DND-41 (cell line): ENCODE results near the gene YPEL3.
A peak's percentile ranks its signal among the peaks of the same experiment; 100 is the strongest.

ENCODE experiments used
- ATAC-seq: fragments of 200-7000 bp; cut with Tn5 transposase; 3 replicates; pipeline ENCODE4 v1.9.1; 2021; ENCODE audit warnings: low read depth; ENCODE audit not compliant: insufficient read depth
- DNase-seq: peaks from one replicate; pipeline ENCODE4 v3.0.0-alpha.2; 2020
- H2AFZ ChIP-seq: 2 replicates; pipeline ENCODE4 v1.6.0; 2012; ENCODE audit warnings: low read depth, low read length
- H3K27ac ChIP-seq: 2 replicates; pipeline ENCODE4 v1.5.1; 2012; ENCODE audit warnings: low read length, inconsistent platforms
- H3K27me3 ChIP-seq: fragments of 200-600 bp; sonication (generic); 2 replicates; pipeline ENCODE4 v1.6.0; 2012; ENCODE audit warnings: low read length, mild to moderate bottlenecking, inconsistent platforms; ENCODE audit not compliant: insufficient read depth, poor library complexity
- H3K36me3 ChIP-seq: 2 replicates; pipeline ENCODE4 v1.5.1; 2012; ENCODE audit warnings: low read length, inconsistent platforms; ENCODE audit not compliant: insufficient read depth
- H3K4me1 ChIP-seq: 2 replicates; pipeline ENCODE4 v1.5.1; 2012; ENCODE audit warnings: mild to moderate bottlenecking, low read length; ENCODE audit not compliant: insufficient read depth
- H3K4me2 ChIP-seq: 2 replicates; pipeline ENCODE4 v1.6.0; 2012; ENCODE audit warnings: mild to moderate bottlenecking, moderate library complexity, low read length, inconsistent platforms; ENCODE audit not compliant: insufficient read depth
- H3K4me3 ChIP-seq, 2 experiments: fragments of 200-600 bp in 1 of 2; shearing (Covaris generic) in 1 of 2; 2 replicates each; pipeline ENCODE4 v1.5.1; 2012 to 2016; ENCODE audit warnings: inconsistent platforms in 2 of 2, low read length in 2 of 2, mild to moderate bottlenecking in 2 of 2, low read depth in 1 of 2, moderate library complexity in 1 of 2
- H3K79me2 ChIP-seq: 2 replicates; pipeline ENCODE4 v1.6.0; 2012; ENCODE audit warnings: low read length, inconsistent platforms; ENCODE audit not compliant: insufficient read depth
- H3K9ac ChIP-seq: 2 replicates; pipeline ENCODE4 v1.6.0; 2012; ENCODE audit warnings: low read depth, mild to moderate bottlenecking, inconsistent platforms, low read length, moderate library complexity
- H3K9me3 ChIP-seq: 2 replicates; pipeline ENCODE4 v1.5.1; 2012; ENCODE audit warnings: low read length, moderate library complexity, mild to moderate bottlenecking, inconsistent platforms; ENCODE audit not compliant: insufficient read depth, severe bottlenecking
- H4K20me1 ChIP-seq: 2 replicates; pipeline ENCODE4 v1.6.0; 2012; ENCODE audit warnings: low read length; ENCODE audit not compliant: insufficient read depth
- CTCF ChIP-seq: IDR thresholded peaks from 2 replicates; pipeline ENCODE4 v1.5.1; 2012; ENCODE audit warnings: borderline replicate concordance, low read length, moderate library complexity, mild to moderate bottlenecking; ENCODE audit not compliant: poor library complexity, severe bottlenecking; ENCODE audit errors: extremely low read depth
- EZH2 ChIP-seq: IDR thresholded peaks from 3 replicates; pipeline ENCODE4 v1.6.1; 2012; ENCODE audit warnings: borderline replicate concordance, low read depth, mild to moderate bottlenecking, moderate library complexity, low read length, inconsistent platforms; ENCODE audit not compliant: severe bottlenecking

Gene YPEL3

GRCh38 chr16:30051518-30051917, 44.5 kb downstream of the YPEL3 start:
- Histone ChIP-seq H3K4me3 (peak overlapping the region in 1 of 2 experiments; percentile 87; a peak in 2 of 4 replicates), H3K4me2 (peak overlapping the region; percentile 97), H2AFZ (no peak overlapping the region), H3K9me3 (no peaks in the 10 kb centered on the region), H3K9ac (peak overlapping the region; percentile 83), H3K79me2 (peaks cover 18% of the 10 kb centered on the region), H3K36me3 (no peaks in the 10 kb centered on the region; the same call in 1 of the 2 replicates), H3K27ac (peak overlapping the region; percentile 51), H4K20me1 (no peaks in the 10 kb centered on the region), H3K27me3 (no peaks in the 10 kb centered on the region), H3K4me1 (peaks cover 32% of the 10 kb centered on the region)
- no peak for ATAC-seq
- TF ChIP-seq EZH2, result no peak
- no peak for TF ChIP-seq CTCF
- no peak for DNase-seq

DNA sequence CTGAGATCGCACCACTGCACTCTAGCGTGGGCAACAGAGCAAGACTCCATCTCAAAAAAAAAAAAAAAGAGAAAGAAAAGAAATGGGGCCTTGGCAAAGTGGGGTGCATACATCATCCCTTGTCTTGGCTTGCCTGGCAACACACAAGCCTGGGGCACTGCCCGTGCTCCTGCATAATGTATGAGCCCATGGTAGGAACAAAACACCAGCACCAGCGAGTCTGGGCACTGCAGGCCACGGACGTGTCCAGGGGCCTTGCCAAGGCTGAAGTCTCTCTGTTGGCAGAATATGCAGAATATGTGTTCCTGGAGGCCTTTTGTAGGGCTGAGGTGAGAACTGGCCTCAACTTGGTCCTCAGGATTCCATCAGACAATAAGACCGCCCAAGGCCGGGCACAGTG, 46.1 kb downstream of the YPEL3 start:
- Histone ChIP-seq H3K36me3 (no peaks in the 10 kb centered on the region; the same call in 1 of the 2 replicates), H3K4me1 (peaks cover 27% of the 10 kb centered on the region), H3K79me2 (peaks cover 18% of the 10 kb centered on the region), H3K27ac (no peak overlapping the region), H3K9ac (no peak overlapping the region), H3K9me3 (no peaks in the 10 kb centered on the region), H3K27me3 (no peaks in the 10 kb centered on the region), H3K4me2 (no peak overlapping the region), H2AFZ (no peak overlapping the region), H3K4me3 (no peak overlapping the region), H4K20me1 (no peaks in the 10 kb centered on the region)
- TF ChIP-seq EZH2, result no peak
- TF ChIP-seq CTCF, result no peak
- ATAC-seq (no peak), DNase-seq (no peak)

DNA sequence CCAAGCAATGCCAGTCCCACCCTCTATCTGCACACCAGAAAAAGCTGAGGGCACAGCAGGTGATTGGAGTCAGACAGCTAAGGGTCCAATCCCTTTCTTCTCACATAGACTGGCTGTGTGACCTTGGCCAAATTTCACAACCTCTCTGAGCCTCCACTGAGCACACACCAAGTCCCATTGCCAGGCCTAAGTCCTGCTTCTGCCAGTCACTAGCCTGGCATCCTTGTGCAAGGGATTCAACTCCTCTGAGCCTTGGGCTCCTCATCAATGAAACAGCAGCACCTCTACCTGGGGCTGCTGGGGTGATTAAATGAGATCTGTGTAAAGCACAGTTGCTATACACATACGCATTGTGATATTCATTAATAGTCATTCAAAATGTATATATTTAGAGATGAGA, 49.4 kb downstream of the YPEL3 start:
- ATAC-seq, result no peak
- Histone ChIP-seq H3K27me3 (no peaks in the 10 kb centered on the region), H3K36me3 (no peaks in the 10 kb centered on the region), H2AFZ (no peak overlapping the region), H4K20me1 (no peaks in the 10 kb centered on the region), H3K79me2 (peaks cover under 1% of the 10 kb centered on the region), H3K4me1 (peaks cover 2% of the 10 kb centered on the region), H3K9me3 (no peaks in the 10 kb centered on the region), H3K4me3 (no peak overlapping the region), H3K27ac (no peak overlapping the region), H3K9ac (no peak overlapping the region), H3K4me2 (no peak overlapping the region)
- TF ChIP-seq CTCF (no peak), EZH2 (no peak)
- DNase-seq, result no peak

DNA sequence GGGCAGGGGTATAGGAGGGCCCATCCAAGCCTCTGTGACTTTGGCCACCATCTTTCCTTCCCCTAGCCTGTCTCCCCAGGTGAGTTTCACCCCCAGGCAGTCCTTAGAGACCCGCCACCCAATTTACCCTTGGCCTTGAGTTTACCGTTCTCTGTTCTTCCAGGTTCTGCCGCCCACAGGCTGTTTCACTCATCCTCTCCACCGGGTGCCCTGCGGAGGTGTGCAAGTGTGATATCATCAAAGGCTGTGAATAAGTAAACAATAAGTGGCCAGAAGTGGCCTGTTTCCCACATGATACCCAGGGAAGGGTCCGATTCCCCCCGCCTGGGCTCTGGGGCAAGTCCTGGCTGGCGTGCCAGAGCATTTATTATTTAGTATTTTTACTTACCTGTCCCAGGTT, 49.8 kb downstream of the YPEL3 start:
- no peak overlapping the region for H3K9ac ChIP-seq
- no peak for TF ChIP-seq EZH2
- H3K4me3 ChIP-seq, result no peak overlapping the region
- no peaks in the 10 kb centered on the region for H3K9me3 ChIP-seq
- no peak overlapping the region for H3K27ac ChIP-seq
- ATAC-seq, result no peak
- H3K4me2 ChIP-seq, result no peak overlapping the region
- no peak overlapping the region for H2AFZ ChIP-seq
- no peaks in the 10 kb centered on the region for H3K4me1 ChIP-seq
- no peaks in the 10 kb centered on the region for H3K27me3 ChIP-seq
- DNase-seq, result no peak
- H3K79me2 ChIP-seq, result no peaks in the 10 kb centered on the region
- no peaks in the 10 kb centered on the region for H4K20me1 ChIP-seq
- no peaks in the 10 kb centered on the region for H3K36me3 ChIP-seq
